ENCODE results near the gene TNS3. TPM values are rescaled to one million over a fixed set of nuclear protein-coding genes. Genes with fewer than 3 reads are reported as not detected.

Gene TNS3
- total RNA-seq, 1 donor from 2014 or later: 452 TPM

- TF ChIP-seq CTCF (IDR thresholded peaks at IDR 0.05; ENCODE audit: unreplicated experiment): no peak
- H3K4me1 Mint-ChIP-seq: peaks cover 22% of the 10 kb centered on the region
- H3K36me3 Mint-ChIP-seq: peaks cover 16% of the 10 kb centered on the region
- no peak overlapping the region for H3K27ac Mint-ChIP-seq
- no peak overlapping the region for H3K4me3 Mint-ChIP-seq
- H3K9me3 Mint-ChIP-seq: no peaks in the 10 kb centered on the region
- no peak for DNase-seq (ENCODE audit: low spot score in 2 of 2, unreplicated experiment in 2 of 2)
- no peaks in the 10 kb centered on the region for H3K27me3 Mint-ChIP-seq (ENCODE audit: low read depth)
These were observed 223.6 kb downstream of the TNS3 start for GRCh38 chr7:47358357-47358756.

GRCh38 chr7:47357863-47358262, 224.0 kb downstream of the TNS3 start:
- DNase-seq (ENCODE audit: low spot score in 2 of 2, unreplicated experiment in 2 of 2): no peak
- Mint-ChIP-seq H3K4me3 (no peak overlapping the region), H3K9me3 (no peaks in the 10 kb centered on the region), H3K36me3 (peaks cover 16% of the 10 kb centered on the region), H3K27me3 (ENCODE audit: low read depth) (no peaks in the 10 kb centered on the region), H3K4me1 (peaks cover 23% of the 10 kb centered on the region), H3K27ac (no peak overlapping the region)
- no peak for TF ChIP-seq CTCF (IDR thresholded peaks at IDR 0.05; ENCODE audit: unreplicated experiment)

GRCh38 chr7:47357361-47357760, 224.6 kb downstream of the TNS3 start:
- no peak for TF ChIP-seq CTCF (IDR thresholded peaks at IDR 0.05; ENCODE audit: unreplicated experiment)
- Mint-ChIP-seq H3K27me3 (ENCODE audit: low read depth) (no peaks in the 10 kb centered on the region), H3K36me3 (peaks cover 16% of the 10 kb centered on the region), H3K9me3 (no peaks in the 10 kb centered on the region), H3K4me1 (peaks cover 23% of the 10 kb centered on the region), H3K27ac (peak overlapping the region; percentile 43), H3K4me3 (no peak overlapping the region)
- DNase-seq (ENCODE audit: low spot score in 2 of 2, unreplicated experiment in 2 of 2): no peak

GRCh38 chr7:47356261-47356660, 225.7 kb downstream of the TNS3 start:
- Mint-ChIP-seq H3K9me3 (no peaks in the 10 kb centered on the region), H3K4me3 (no peak overlapping the region), H3K36me3 (peaks cover 15% of the 10 kb centered on the region), H3K4me1 (peaks cover 15% of the 10 kb centered on the region), H3K27ac (no peak overlapping the region), H3K27me3 (ENCODE audit: low read depth) (no peaks in the 10 kb centered on the region)
- TF ChIP-seq CTCF (IDR thresholded peaks at IDR 0.05; ENCODE audit: unreplicated experiment): no peak
- DNase-seq (ENCODE audit: low spot score in 2 of 2, unreplicated experiment in 2 of 2): no peak

GRCh38 chr7:47355684-47356083, 226.2 kb downstream of the TNS3 start:
- no peak for TF ChIP-seq CTCF (IDR thresholded peaks at IDR 0.05; ENCODE audit: unreplicated experiment)
- H3K36me3 Mint-ChIP-seq: peaks cover 14% of the 10 kb centered on the region
- no peaks in the 10 kb centered on the region for H3K9me3 Mint-ChIP-seq
- DNase-seq (ENCODE audit: low spot score in 2 of 2, unreplicated experiment in 2 of 2): no peak
- peaks cover 14% of the 10 kb centered on the region for H3K4me1 Mint-ChIP-seq
- H3K27me3 Mint-ChIP-seq (ENCODE audit: low read depth): no peaks in the 10 kb centered on the region
- H3K4me3 Mint-ChIP-seq: no peak overlapping the region
- peak overlapping the region; percentile 8 for H3K27ac Mint-ChIP-seq

Measured in mesothelial cell of epicardium (in vitro differentiated cells).